SK-N-SH (cell line): Measurements from ENCODE around the gene SCYGR6. TPM values are rescaled to one million over a fixed set of nuclear protein-coding genes. Genes with fewer than 3 reads are reported as not detected.
"Not testable (repeated sequence)": the region's sequence is repeated elsewhere in the genome, so short reads cannot be mapped to it uniquely, and the experiment has no call there.

Experiments used
- CTCF ChIA-PET: fragments of 300-600, 350-600 bp; formaldehyde crosslinking; extraction: SDS; loops from one replicate; lab custom pipeline; 2021; lab: Yijun Ruan, JAX
- POLR2A ChIA-PET: fragments of 350-600 bp; sonication (Branson Sonifier 250); formaldehyde crosslinking; extraction: SDS; loops from one replicate; lab custom pipeline; 2020; ENCODE audit warnings: antibody characterized with exemption, inconsistent platforms; lab: Yijun Ruan, JAX
- DNase-seq: peaks from one replicate; pipeline ENCODE4 v3.0.0; 2012
- H2AFZ ChIP-seq: fragments of 200-600 bp; sonication (generic); 2 replicates; pipeline ENCODE4 v1.8.1; 2016; ENCODE audit warnings: antibody characterized with exemption, mild to moderate bottlenecking, low read depth
- H3F3A ChIP-seq: fragments of 200-600 bp; sonication (generic); replicated peaks from 2 replicates; pipeline ENCODE3; 2016; ENCODE audit warnings: antibody characterized with exemption, mild to moderate bottlenecking; ENCODE audit not compliant: insufficient read depth
- H3K27ac ChIP-seq, 2 experiments: fragments of 200-500 bp in 1 of 2; fragments of 200-600 bp in 1 of 2; sonication (Bioruptor generic) in 1 of 2; sonication (generic), shearing (Covaris generic) in 1 of 2; 2 replicates each; pipeline versions ENCODE4 v1.5.1 to v1.6.1; 2014 to 2016; ENCODE audit warnings: low read depth in 2 of 2, inconsistent platforms in 1 of 2, low read length in 1 of 2, mild to moderate bottlenecking in 1 of 2, mixed read lengths in 1 of 2
- H3K27me3 ChIP-seq: fragments of 200-600 bp; sonication (generic), shearing (Covaris generic); 2 replicates; pipeline ENCODE4 v1.6.1; 2016; ENCODE audit warnings: mixed run types; ENCODE audit not compliant: insufficient read depth
- H3K36me3 ChIP-seq, 2 experiments: fragments of 200-500 bp in 1 of 2; fragments of 200-600 bp in 1 of 2; sonication (Bioruptor generic) in 1 of 2; sonication (generic) in 1 of 2; replicated peaks in 1 of 2; 2 replicates each; pipeline versions ENCODE3 to v1.5.1; 2014 to 2016; ENCODE audit warnings: low read length in 1 of 2, mild to moderate bottlenecking in 1 of 2; ENCODE audit not compliant: insufficient read depth in 2 of 2, control insufficient read depth in 1 of 2
- H3K4me1 ChIP-seq, 2 experiments: fragments of 200-500 bp in 1 of 2; fragments of 200-600 bp in 1 of 2; sonication (Bioruptor generic) in 1 of 2; sonication (generic), shearing (Covaris generic) in 1 of 2; 2 replicates each; pipeline versions ENCODE4 v1.5.1 to v1.6.1; 2014 to 2016; ENCODE audit warnings: low read depth in 1 of 2, low read length in 1 of 2, mixed run types in 1 of 2; ENCODE audit not compliant: insufficient read depth in 2 of 2, control insufficient read depth in 1 of 2
- H3K4me2 ChIP-seq: fragments of 200-600 bp; sonication (generic), shearing (Covaris generic); 2 replicates; pipeline ENCODE4 v1.6.1; 2017; ENCODE audit warnings: mixed run types
- H3K4me3 ChIP-seq, 2 experiments: fragments of 200-500 bp in 1 of 2; fragments of 200-600 bp in 1 of 2; sonication (Bioruptor generic) in 1 of 2; sonication (generic), shearing (Covaris generic) in 1 of 2; 2 replicates each; pipeline versions ENCODE4 v1.5.1 to v1.8.1; 2014 to 2016; ENCODE audit warnings: low read depth in 2 of 2, inconsistent platforms in 1 of 2, low read length in 1 of 2, mild to moderate bottlenecking in 1 of 2, mixed read lengths in 1 of 2, moderate library complexity in 1 of 2
- H3K79me2 ChIP-seq: fragments of 200-600 bp; sonication (generic); 2 replicates; pipeline ENCODE4 v1.8.1; 2017; ENCODE audit warnings: mild to moderate bottlenecking; ENCODE audit not compliant: insufficient read depth
- H3K9ac ChIP-seq: fragments of 200-600 bp; sonication (generic); 2 replicates; pipeline ENCODE4 v1.6.1; 2017; ENCODE audit warnings: mixed run types
- H3K9me2 ChIP-seq: fragments of 200-600 bp; sonication (generic); 2 replicates; pipeline ENCODE4 v1.6.1; 2017; ENCODE audit warnings: mixed run types
- H3K9me3 ChIP-seq: fragments of 200-600 bp; sonication (generic); 2 replicates; pipeline ENCODE4 v1.6.1; 2017; ENCODE audit warnings: mixed run types, mild to moderate bottlenecking, moderate library complexity
- H4K20me1 ChIP-seq: fragments of 200-600 bp; sonication (generic); 2 replicates; pipeline ENCODE4 v1.6.1; 2017; ENCODE audit warnings: mild to moderate bottlenecking, mixed run types; ENCODE audit not compliant: insufficient read depth
- JUND ChIP-seq: IDR thresholded peaks from 2 replicates; pipeline ENCODE4 v1.4.0; 2012
- NRF1 ChIP-seq: IDR thresholded peaks from 2 replicates; pipeline ENCODE4 v1.6.1; 2012; ENCODE audit warnings: low read depth, mild to moderate bottlenecking, low read length
- POLR2AphosphoS5 ChIP-seq: IDR thresholded peaks from 2 replicates; pipeline ENCODE4 v1.6.1; 2012; ENCODE audit warnings: low read depth, low read length
- RAD21 ChIP-seq: IDR thresholded peaks from 2 replicates; pipeline ENCODE4 v1.6.1; 2012; ENCODE audit warnings: mild to moderate bottlenecking, low read length
- RXRA ChIP-seq: IDR thresholded peaks from 2 replicates; pipeline ENCODE4 v1.4.0; 2012; ENCODE audit warnings: low read depth, mild to moderate bottlenecking, borderline replicate concordance
- WGBS: methylation state at CpG from one replicate; pipeline ENCODE4 v1.1.6; 2017; ENCODE audit warnings: low lambda C conversion rate; 5-methylcytosine and 5-hydroxymethylcytosine counted together
- polyA plus RNA-seq, 3 experiments: library from polyadenylated mRNA; depleted of rRNA; stranded (reverse); fragments of >200 nt; gene quantifications; 2 replicates each; pipeline ENCODE4 v1.2.3, GENCODE V29; 2012

The SCYGR6 gene
- polyA plus RNA-seq, 1 of the 3 experiments (the other 2 are of a cell fraction), result not detected

DNA sequence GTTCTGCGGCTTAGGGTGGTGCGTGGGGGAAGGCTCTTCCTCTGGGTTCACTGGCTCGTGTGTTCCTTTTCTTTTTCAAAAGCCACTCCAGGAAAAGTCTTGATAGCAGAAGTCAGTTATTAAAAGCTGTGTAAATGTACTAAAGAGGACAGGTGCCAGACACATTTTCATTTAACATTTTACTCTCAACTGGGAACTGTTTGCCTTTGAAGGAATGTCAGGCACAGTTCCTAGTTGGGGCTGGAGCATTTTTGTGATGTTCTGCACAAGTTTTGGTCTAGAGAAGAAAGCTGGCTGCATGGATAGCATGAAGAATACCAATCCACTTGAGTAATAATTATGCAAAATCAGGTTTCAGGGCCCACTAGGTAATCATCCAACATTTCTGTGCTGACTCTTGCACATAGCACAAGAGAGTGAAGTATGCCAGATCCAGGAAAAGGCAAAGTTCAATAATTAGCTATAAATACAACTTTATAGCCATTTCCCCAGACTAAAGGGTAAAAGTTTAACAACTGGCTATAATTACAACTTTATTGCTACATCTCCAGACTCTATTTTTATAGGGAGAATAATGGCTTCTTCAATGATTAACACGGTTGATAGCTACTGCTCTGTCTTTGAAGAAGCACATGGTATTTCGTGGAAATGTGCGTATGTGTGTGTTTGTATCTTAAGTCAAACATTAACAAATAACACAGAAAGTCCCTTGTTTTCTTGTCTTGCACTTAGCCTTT, 37.4 kb upstream of the SCYGR6 start:
- Histone ChIP-seq H3K4me3 (no peak overlapping the region), H3F3A (no peaks in the 10 kb centered on the region), H3K9ac (no peak overlapping the region), H3K79me2 (no peaks in the 10 kb centered on the region), H4K20me1 (no peaks in the 10 kb centered on the region), H3K27ac (no peak overlapping the region), H3K4me2 (no peak overlapping the region), H3K4me1 (no peaks in the 10 kb centered on the region; a peak in 1 of 4 replicates), H2AFZ (no peak overlapping the region), H3K9me2 (no peaks in the 10 kb centered on the region), H3K36me3 (no peaks in the 10 kb centered on the region), H3K27me3 (no peaks in the 10 kb centered on the region), H3K9me3 (no peaks in the 10 kb centered on the region)
- CTCF ChIA-PET, result interaction anchor here (1.0 to 2.0 kb wide), 3 partner anchors 104 to 524 kb away, joined by 3 to 8 read pairs (median 5); no protein-coding TSS in a partner anchor
- WGBS, result 70% methylated on average over 6 of the region's 6 CpGs
- POLR2A ChIA-PET, result no interaction called here
- TF ChIP-seq POLR2AphosphoS5 (no peak), JUND (no peak), NRF1 (no peak), RAD21 (no peak)
- TF ChIP-seq, all 33 proteins: peak for 0
- DNase-seq, result no peak

DNA sequence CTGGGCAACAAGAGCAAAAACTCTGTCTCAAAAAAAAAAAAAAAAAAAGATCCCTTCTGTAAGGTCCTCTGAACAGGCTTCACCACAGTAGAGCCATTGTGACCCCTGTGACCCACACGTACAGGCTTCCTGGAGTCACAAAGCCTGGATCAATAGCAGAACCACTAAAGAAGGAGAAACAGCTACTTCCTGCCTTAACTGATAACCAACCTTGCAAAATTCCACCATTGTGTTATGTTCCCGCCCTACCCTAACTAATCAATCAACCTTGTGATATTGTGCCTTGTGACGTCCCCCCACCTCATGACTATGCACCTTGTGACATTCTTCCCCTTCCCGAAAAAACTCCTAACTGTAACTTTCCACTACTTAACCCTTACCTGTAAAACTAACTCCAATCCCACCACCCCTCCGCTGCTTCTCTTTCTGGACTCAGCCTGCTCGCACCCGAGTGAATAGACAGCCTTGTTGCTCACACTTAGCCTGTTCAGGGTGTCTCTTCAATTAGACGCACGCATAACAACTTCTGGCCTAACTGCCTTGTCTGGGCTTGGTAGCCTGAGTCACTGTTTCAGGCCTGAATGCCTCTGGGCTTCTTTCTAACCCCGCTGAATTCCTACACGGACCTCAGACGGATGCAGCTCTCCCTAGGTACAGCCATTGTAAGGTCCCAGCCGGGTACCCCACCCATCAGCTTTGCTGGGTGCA, 35.0 kb upstream of the SCYGR6 start:
- H3K79me2 ChIP-seq, result no peaks in the 10 kb centered on the region
- H2AFZ ChIP-seq, result no peak overlapping the region
- CTCF ChIA-PET, result no interaction called here
- DNase-seq, result no peak
- H3K4me3 ChIP-seq, result no peak overlapping the region
- H3K4me1 ChIP-seq, result no peaks in the 10 kb centered on the region
- TF ChIP-seq RXRA, result no peak
- WGBS, result 63% methylated on average over 13 of the region's 13 CpGs
- no peaks in the 10 kb centered on the region for H4K20me1 ChIP-seq
- POLR2A ChIA-PET, result no interaction called here
- no peaks in the 10 kb centered on the region for H3K36me3 ChIP-seq
- no peaks in the 10 kb centered on the region for H3F3A ChIP-seq
- H3K9me3 ChIP-seq, result no peaks in the 10 kb centered on the region
- no peak overlapping the region for H3K27ac ChIP-seq
- no peaks in the 10 kb centered on the region for H3K9me2 ChIP-seq
- H3K4me2 ChIP-seq, result no peak overlapping the region
- H3K27me3 ChIP-seq, result no peaks in the 10 kb centered on the region
- H3K9ac ChIP-seq, result no peak overlapping the region

DNA sequence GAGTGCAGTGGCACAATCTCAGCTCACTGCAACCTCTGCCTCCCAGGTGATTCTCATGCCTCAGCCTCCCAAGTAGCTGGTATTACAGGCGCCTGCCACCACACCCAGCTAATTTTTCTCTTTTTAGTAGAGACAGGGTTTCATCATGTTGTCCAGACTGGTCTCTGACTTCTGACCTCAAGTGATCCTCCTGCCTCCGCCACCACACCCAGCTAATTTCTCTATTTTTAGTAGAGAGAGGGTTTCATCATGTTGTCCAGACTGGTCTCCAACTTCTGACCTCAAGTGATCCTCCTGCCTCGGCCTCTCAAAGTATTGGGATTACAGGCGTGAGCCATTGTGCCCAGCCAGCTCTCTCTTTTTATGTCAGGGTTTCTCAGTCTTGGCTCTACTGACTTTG, 31.7 kb upstream of the SCYGR6 start:
- WGBS, result 38% methylated on average over 4 of the region's 4 CpGs
- POLR2A ChIA-PET, H3K4me1 ChIP-seq, H3K27ac ChIP-seq, H3K79me2 ChIP-seq, H3F3A ChIP-seq, H4K20me1 ChIP-seq, DNase-seq, H3K4me3 ChIP-seq, H3K36me3 ChIP-seq, H3K4me2 ChIP-seq, H2AFZ ChIP-seq, H3K27me3 ChIP-seq, H3K9me2 ChIP-seq, H3K9me3 ChIP-seq, H3K9ac ChIP-seq: not testable (repeated sequence)
- CTCF ChIA-PET, result interaction anchor here (1.0 to 1.3 kb wide), 4 partner anchors 10 to 350 kb away, joined by 3 to 7 read pairs (median 4); no protein-coding TSS in a partner anchor
